Calu3 (cell line): ENCODE results near the gene OR4K1. TPM values are rescaled to one million over a fixed set of nuclear protein-coding genes. Genes with fewer than 3 reads are reported as not detected.

Experiments
- BruUV-seq: library from RNA; stranded (reverse); fragments of 400-500 nt; replicated peaks from 2 replicates; lab custom pipeline; 2021; lab: Mats Ljungman, UMichigan
- CTCF ChIA-PET: fragments of 300-600 bp; sonication (Branson Sonifier 250); formaldehyde crosslinking; loops from one replicate; lab custom pipeline; 2022; ENCODE audit warnings: antibody characterized with exemption; lab: Charles Lee
- DNase-seq: peaks from one replicate; pipeline ENCODE4 v3.0.0; 2022
- H3K27ac Mint-ChIP-seq: one replicate; pipeline ENCODE4 v1.8.0; 2022; ENCODE audit warnings: mixed read lengths; ENCODE audit not compliant: unreplicated experiment
- H3K27me3 Mint-ChIP-seq: one replicate; pipeline ENCODE4 v1.8.0; 2022; ENCODE audit warnings: mixed read lengths; ENCODE audit not compliant: unreplicated experiment
- H3K36me3 Mint-ChIP-seq: one replicate; pipeline ENCODE4 v1.8.0; 2022; ENCODE audit warnings: mild to moderate bottlenecking, moderate library complexity, mixed read lengths; ENCODE audit not compliant: insufficient read depth, unreplicated experiment
- H3K4me1 Mint-ChIP-seq: one replicate; pipeline ENCODE4 v1.8.0; 2022; ENCODE audit warnings: mild to moderate bottlenecking, low read depth, mixed read lengths; ENCODE audit not compliant: unreplicated experiment
- H3K4me3 Mint-ChIP-seq: one replicate; pipeline ENCODE4 v1.8.0; 2022; ENCODE audit warnings: mild to moderate bottlenecking, low read depth, moderate library complexity, mixed read lengths; ENCODE audit not compliant: unreplicated experiment
- H3K9me3 Mint-ChIP-seq: one replicate; pipeline ENCODE4 v1.8.0; 2022; ENCODE audit warnings: low read depth, mixed read lengths; ENCODE audit not compliant: unreplicated experiment
- CTCF ChIP-seq: fragments of 200-600 bp; IDR thresholded peaks from one replicate; pipeline ENCODE4 v1.8.0; 2022; ENCODE audit warnings: antibody characterized with exemption; ENCODE audit not compliant: unreplicated experiment
- intact Hi-C: fragments of 100-400 bp; cut with micrococcal nuclease; formaldehyde crosslinking; loops from one replicate; pipeline ENCODE4 v1.10.0; 2022; ENCODE audit not compliant: unreplicated experiment
- total RNA-seq: library from RNA; stranded (reverse); gene quantifications from 2 replicates; pipeline ENCODE4 v1.2.3, GENCODE V29; 2022

OR4K1 gene
- total RNA-seq, 1 experiment from 2014 or later: not detected

DNA sequence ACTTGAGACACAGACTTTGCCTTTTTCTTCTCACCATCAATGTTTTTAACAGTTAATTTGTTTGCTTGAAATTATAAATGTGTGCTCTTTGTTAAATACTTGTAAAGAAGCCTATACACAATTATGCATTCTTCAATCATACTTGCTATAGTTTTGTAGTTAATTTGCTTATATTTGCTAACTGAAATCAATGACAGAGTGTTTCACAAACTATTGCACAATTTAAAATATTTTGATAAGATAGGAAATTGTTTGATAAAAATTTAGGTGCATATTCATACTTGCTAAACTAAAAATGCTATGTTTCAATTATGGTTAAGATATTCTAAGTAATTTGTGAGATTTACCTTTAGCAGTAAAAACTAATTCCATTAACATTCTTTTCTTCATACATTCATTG is 24.1 kb upstream of the OR4K1 start:
- Mint-ChIP-seq H3K36me3 (no peaks in the 10 kb centered on the region), H3K9me3 (peaks cover 5% of the 10 kb centered on the region), H3K27ac (no peak overlapping the region), H3K27me3 (no peaks in the 10 kb centered on the region), H3K4me1 (no peaks in the 10 kb centered on the region), H3K4me3 (no peak overlapping the region)
- no peak for TF ChIP-seq CTCF
- CTCF ChIA-PET: no interaction called here
- intact Hi-C loops: no loop called here
- no peak for DNase-seq
- no TSS peak for BruUV-seq

GRCh38 chr14:19911114-19911513 is 19.6 kb upstream of the OR4K1 start:
- Mint-ChIP-seq H3K9me3 (peaks cover 9% of the 10 kb centered on the region), H3K27me3 (no peaks in the 10 kb centered on the region), H3K36me3 (no peaks in the 10 kb centered on the region), H3K4me1 (no peaks in the 10 kb centered on the region), H3K27ac (no peak overlapping the region), H3K4me3 (no peak overlapping the region)
- TF ChIP-seq CTCF: no peak
- no TSS peak for BruUV-seq
- CTCF ChIA-PET: no interaction called here
- intact Hi-C loops: no loop called here
- no peak for DNase-seq

- Mint-ChIP-seq H3K4me1 (no peaks in the 10 kb centered on the region), H3K27me3 (no peaks in the 10 kb centered on the region), H3K36me3 (no peaks in the 10 kb centered on the region), H3K27ac (no peak overlapping the region), H3K4me3 (no peak overlapping the region), H3K9me3 (peaks cover 4% of the 10 kb centered on the region)
- BruUV-seq: no TSS peak
- TF ChIP-seq CTCF: no peak
- DNase-seq: no peak
- intact Hi-C loops: no loop called here
- CTCF ChIA-PET: no interaction called here
Measured at GRCh38 chr14:19917243-19917642, 13.5 kb upstream of the OR4K1 start.

GRCh38 chr14:19917955-19918518 is 12.7 kb upstream of the OR4K1 start:
- no peaks in the 10 kb centered on the region for H3K4me1 Mint-ChIP-seq
- DNase-seq: no peak
- CTCF ChIA-PET: no interaction called here
- H3K27ac Mint-ChIP-seq: no peak overlapping the region
- no TSS peak for BruUV-seq
- intact Hi-C loops: no loop called here
- H3K4me3 Mint-ChIP-seq: no peak overlapping the region
- H3K36me3 Mint-ChIP-seq: no peaks in the 10 kb centered on the region
- no peaks in the 10 kb centered on the region for H3K27me3 Mint-ChIP-seq
- no peak for TF ChIP-seq CTCF
- H3K9me3 Mint-ChIP-seq: peaks cover 2% of the 10 kb centered on the region
